NCI-H2171 treated with DMSO at 0.1 percent for 48 hours (cell line): ENCODE results near the gene SEC23B.

Experiments
- DNase-seq: peaks from one replicate; lab custom pipeline; 2025; lab: John Stamatoyannopoulos, UW

SEC23B gene

DNA sequence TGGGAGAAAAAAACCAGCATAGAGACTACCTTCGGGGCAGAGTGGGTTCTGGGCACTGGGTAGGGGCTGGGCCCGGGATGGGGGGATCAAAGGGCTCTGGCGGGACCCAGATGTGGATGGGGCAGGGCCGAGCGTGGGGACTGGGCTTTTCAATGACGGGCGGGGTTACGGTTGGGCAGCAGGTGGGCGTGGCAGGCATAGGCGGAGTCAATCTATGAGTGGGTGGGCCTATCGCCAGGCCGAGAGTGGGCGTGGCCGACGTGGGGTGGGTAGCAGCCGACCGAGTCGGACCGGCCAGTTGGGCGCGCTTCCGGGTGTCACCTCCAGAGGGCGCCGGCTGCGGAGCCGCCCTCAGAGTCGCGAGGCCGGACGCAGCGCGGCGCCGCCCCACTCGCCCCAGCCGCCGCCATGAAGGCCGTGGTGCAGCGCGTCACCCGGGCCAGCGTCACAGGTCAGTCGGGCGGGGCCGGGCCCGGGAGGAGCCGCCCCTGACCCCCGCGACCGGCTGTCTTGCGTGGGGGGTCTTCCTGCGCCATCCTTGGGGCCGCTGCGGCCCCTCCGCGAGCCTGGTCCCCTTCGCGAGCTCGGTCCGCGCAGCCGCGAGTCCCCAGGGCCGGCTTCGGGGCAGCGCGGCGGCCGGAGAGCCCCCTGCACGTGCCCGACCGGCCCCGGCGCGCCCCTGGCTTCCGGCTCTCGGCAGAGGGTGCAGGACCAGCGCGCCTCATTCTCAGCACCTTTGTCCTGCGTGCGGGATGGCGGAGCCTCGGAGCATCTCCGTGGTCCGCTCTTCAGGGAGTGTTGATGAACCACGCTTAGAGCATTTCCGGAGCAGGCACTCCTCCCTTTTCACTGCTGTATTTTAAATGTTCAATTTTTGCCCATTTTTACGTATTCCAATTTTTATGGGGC, 80.2 kb downstream of the SEC23B start, which contains the start of gene DTD1:
TSS of gene DTD1 (plus strand) at position 390 of the 909 bp plus-strand sequence. CDS start at position 409, 19 bp downstream.
- DNase-seq, result peak; percentile 78

DNA sequence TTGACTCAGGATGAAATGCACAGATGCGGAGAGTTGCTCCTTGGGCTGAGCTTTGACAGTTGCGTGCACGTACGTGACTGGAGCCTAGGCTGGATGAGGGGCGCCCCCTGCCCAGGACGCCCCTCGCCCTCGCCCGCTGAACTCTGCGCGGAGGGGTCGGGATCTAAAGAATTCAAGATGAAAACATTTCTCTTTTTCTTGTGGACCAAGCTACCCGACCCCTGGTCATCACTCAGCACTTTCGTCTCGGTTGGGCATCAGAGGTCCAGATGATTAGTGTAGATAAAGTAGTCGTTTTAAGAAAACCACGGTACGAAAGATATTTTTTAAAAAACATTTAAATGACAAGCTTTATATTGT, 80.8 kb downstream of the SEC23B start:
- no peak for DNase-seq

DNA sequence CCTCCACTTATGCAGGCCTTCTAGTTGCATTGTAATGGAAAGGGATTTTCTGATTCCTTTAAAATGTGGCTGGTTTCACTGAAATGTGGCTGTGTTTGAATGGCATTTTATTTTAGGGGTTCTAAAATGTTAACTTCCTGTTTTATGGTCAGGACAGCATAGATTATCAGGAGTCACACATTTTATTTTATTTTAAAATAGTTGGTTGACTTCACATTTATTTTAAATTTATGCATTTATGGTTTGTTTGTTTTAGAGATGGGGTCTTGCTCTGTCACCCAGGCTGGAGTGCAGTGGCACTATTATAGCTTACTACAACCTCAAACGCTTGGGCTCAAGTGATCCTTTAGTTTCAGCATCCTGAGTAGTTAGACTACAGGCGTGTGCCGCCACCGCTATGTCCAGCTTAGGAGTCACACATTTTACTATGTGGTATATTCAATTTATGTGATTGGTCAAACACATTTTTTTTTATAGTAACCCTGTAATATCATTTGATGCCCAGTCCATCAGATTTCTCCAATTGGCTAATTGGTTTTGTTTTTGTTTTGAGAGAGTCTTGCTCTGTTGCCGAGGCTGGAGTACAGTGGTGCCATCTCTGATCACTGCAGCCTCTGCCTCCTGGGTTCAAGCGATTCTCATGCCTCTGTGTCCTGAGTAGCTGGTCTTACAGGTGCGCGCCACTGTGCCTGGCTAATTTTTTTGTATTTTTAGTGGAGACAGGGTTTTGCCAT, 82.4 kb downstream of the SEC23B start:
- no peak for DNase-seq

DNA sequence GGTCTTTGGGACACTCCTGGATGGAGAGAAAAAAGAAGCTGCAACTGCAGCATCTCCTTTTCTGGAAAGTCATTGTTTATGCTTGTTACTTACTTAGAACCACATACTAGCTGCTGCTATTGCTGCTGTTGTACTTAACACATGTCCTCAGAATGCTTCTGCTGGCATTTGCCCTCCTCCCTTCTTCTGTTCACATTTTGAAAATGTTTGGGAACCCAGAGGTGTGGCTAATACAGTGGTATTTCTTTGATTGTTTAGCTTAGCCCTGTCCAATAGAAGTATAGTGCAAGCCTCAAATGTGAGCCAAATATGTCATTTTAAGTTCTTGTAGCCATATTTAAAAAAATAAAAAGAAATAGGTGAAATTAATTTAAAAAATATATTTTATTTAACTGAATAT, 88.5 kb downstream of the SEC23B start:
- DNase-seq, result no peak

DNA sequence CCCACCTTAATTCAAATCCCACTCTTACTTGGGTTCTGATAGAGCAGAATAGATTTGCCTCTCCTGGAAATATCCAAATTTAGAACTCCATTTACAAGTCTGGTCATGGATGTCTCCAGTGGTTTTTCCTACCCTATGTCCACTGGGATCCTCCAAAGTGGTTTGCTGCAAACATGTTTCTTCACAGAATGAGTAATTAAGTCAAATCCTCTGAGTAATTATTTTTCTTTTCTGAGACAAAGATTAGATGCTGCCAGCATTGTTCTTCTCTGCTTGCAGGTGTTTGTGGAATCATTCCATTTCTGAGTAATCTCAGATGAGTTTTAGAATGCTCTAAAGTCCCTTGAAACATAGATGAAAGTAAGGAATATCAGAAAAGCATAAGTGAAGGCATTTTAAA, 102.0 kb downstream of the SEC23B start:
- DNase-seq, result no peak
